Non-pigmented ciliary epithelial cell (primary cell): ENCODE results near the gene INSYN2A.

ENCODE experiments used
- DNase-seq: peaks from one replicate; pipeline ENCODE4 v3.0.0-alpha.2; 2010; ENCODE audit warnings: low read depth

Gene INSYN2A

GRCh38 chr10:127195571-127196281, 665 bp downstream of the INSYN2A start:
- DNase-seq: no peak

DNA sequence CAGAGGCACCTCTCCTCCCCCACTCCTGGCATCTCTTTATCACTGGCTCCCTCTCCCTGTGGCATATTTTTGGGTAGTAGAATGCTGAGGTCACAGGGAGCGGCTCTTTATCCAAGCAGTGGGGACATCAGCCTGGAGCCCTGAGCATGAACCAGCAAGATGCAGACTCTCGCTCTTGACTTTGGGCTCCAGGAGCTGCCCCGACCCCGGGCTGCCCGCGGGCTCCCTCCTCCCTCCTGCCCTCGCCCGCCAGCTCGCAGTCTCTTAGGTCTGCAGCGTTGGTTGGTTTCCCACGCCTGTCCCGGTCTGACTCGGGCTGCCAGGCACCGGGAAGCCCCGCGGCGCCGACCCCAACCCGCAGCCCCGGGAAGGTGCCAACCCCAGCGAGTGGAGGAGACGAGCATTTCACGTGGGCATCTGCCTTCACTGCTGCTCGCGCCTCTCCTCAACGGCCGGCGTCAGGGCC, 1.3 kb downstream of the INSYN2A start:
- DNase-seq: no peak

DNA sequence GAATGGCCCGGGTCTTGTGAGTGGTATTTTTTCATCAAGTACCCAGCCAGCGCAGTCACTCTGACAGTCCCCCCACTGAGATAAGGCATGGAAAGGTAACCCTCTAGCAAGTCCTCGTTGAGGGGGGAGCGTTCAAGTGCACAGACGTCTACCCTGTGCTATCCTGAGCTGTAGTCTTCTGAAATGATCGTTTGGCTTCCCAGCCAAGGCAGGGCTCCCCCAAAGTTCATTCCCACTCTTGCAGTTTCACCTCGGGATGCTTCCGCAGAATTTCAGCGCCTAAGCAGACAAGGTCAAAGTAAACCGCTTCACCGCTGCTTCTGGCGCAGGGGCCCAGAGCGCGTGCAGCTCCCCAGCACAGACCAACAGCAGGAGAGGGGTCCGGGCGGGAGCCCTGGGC, 1.8 kb downstream of the INSYN2A start:
- DNase-seq: no peak

DNA sequence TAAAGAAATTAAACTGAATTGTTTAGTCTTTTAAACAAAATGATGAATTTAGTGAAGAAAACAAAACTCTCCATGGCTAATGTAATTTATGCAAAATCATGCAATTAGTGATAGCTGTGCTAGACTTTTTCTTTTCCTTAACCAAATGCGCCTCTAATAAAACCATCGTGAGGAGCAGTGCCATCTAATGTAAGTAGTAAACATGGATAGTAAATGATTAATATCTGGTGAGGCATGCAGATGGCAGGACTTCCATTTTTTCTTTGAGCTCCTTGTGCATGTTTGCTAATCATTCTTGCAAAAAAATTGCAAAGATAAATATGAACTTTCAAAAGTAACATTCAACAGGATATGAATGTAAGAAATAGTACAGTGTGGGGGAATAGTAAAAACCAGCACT, 2.3 kb downstream of the INSYN2A start:
- no peak for DNase-seq

GRCh38 chr10:127193125-127193524, 3.3 kb downstream of the INSYN2A start:
- peak; percentile 62 for DNase-seq

GRCh38 chr10:127190427-127190826, 6.0 kb downstream of the INSYN2A start:
- no peak for DNase-seq

- no peak for DNase-seq
Measured at GRCh38 chr10:127189226-127189625, 7.2 kb downstream of the INSYN2A start.

GRCh38 chr10:127186813-127187212, 9.6 kb downstream of the INSYN2A start:
- DNase-seq: no peak

- DNase-seq: no peak
Measured at GRCh38 chr10:127184582-127184981, 11.8 kb downstream of the INSYN2A start.

DNA sequence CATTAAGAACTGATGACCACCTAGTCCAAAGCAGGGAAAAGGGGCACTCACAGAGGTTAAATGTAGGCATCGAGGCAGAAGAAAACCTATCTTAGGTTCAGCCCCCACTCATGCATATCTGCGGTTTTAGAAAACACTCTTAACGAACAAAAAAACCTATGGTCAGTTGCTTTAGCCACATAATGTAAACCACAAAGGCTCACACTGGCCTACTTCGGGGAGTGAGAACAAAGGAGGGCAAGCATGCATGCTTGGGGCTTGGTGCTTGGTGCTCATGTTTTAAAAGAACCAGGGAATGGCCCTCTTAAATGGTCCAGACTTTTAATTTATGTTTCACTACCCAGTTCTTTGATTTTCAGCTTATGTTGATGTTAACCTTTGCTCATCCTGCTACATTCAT, 14.2 kb downstream of the INSYN2A start:
- no peak for DNase-seq

DNA sequence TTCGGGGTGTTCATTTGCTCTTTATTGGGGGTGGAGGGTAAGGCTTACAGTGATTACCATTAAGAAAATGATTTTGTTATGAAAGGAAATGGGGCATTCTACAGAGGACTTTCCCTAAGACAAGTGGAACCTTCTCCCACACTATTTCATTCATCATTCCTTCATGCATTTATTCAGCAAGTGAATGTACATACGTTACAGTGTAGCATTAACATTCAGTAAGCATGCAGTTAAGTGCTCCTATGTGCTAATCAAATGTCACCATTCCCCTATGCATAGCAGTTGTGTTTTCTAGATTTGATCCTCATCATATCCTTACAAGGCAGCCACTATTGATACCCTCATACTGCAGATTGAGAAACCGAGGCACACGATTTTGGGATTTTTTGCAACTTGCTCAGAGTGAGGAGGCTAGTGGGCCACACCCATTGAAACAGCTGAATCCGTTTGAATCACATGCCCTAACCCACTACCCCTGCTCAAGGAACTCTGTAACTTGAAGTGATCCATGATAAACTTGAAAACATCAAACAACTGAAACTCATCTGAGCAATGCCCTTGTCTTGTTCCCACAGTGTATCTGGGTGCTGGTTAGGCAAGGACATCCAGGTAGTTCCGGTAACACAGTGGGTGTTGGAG, 16.7 kb downstream of the INSYN2A start:
- DNase-seq: no peak

DNA sequence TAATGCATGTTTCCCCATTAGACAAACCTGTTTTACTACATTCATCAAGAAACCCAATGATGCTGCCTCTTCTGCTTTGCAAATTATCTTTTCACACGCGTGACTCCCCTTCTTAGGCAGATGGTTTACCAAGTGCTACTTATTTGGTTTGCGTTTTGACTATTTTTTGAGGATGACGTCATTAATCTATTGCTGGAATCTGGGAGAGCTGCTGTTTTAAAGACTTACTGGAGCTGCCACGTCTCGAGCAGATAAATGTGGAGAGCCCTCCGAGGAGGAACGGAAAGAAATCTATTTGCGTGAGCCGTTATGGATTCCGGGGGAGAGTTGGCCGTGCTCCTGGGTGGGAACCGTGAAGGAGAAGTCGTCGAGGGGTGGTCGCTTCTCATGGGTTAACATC, 19.7 kb downstream of the INSYN2A start:
- DNase-seq: no peak

- DNase-seq: no peak
Measured at GRCh38 chr10:127175357-127176110, 20.9 kb downstream of the INSYN2A start.

- DNase-seq: no peak
Measured at GRCh38 chr10:127174866-127175265, 21.5 kb downstream of the INSYN2A start.

- DNase-seq: no peak
Measured at GRCh38 chr10:127168261-127168660, 28.1 kb downstream of the INSYN2A start.

DNA sequence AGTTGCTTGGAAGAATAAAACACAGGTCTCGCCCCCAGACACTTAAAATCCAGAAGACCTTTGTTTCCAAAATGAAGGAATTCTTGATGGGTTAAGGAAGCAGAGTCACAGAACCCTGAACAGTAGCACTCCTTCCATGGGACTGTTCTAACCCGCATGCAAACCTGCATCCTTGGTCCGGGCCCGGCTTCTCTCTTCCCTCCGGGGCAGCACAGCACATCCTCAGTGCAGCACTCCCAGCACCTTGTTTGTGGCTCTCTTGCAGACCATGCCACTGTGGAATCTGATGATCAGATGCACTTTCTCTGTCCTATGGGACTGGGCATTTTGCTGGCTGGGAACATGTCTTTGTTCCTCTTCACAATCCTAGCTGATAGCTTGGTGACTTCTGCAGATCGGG, 33.5 kb downstream of the INSYN2A start:
- no peak for DNase-seq

DNA sequence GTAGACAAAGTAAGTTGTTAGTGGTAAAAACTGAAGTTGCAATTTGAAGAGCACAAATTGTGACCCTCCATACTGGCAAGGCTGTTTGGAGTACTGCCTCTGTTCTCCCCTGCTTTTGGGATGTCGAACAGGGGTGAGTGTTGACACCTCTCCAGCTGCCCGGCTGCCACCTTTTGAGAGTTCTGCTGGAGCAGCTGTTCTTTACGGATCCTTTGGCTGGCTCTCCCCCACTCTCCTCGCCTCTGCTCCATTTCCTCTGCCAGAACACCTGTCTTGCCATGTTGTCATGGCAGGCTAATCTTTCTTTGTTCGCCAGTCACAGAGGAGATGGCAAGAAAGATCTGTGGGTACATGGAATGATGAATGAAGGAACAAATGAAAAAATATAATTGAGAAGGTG, 34.9 kb downstream of the INSYN2A start:
- DNase-seq: no peak

DNA sequence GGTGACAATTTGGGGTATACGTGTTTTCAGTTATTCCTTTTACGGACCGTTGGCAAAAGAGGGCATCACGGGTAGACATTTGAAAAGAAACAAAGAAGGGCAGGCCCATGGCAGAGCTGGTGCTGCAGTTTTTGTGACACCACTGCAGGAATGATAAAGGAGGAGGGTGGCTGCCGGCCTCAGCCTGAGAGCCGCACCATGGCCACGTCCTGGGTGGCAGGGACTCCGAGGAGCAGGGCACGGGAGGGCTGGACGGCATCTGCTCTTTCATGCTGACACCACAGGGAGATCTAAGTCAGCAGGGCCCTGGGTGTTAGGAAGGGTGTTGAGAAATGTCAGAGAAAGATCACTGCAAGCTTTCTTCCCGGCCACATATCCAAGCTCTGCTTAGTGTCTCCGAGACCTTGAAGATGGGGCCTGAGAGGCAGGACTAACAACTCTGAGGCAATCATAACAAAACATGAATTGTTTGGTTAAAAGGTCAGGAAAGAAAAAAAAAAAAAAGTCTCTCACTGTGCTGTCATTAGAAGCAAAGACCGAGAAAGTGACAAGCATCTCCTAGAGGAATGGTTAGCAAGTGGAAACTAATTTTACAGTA, 36.6 kb downstream of the INSYN2A start:
- DNase-seq: no peak

GRCh38 chr10:127158662-127159061, 37.7 kb downstream of the INSYN2A start:
- DNase-seq: no peak

GRCh38 chr10:127157506-127158200, 38.7 kb downstream of the INSYN2A start:
- no peak for DNase-seq

GRCh38 chr10:127157089-127157488, 39.3 kb downstream of the INSYN2A start:
- DNase-seq: no peak
